Osteocyte (in vitro differentiated cells): Measurements from ENCODE around the gene WWTR1. TPM values are rescaled to one million over a fixed set of nuclear protein-coding genes. Genes with fewer than 3 reads are reported as not detected.

Source experiments
- DNase-seq: peaks from one replicate; pipeline ENCODE4 v3.0.0; 2021; ENCODE audit warnings: mixed read lengths; ENCODE audit not compliant: unreplicated experiment; ENCODE audit errors: extremely low spot score
- H3K27ac Mint-ChIP-seq: one replicate; pipeline ENCODE4 v1.8.0; 2021; ENCODE audit warnings: mild to moderate bottlenecking, mixed read lengths; ENCODE audit not compliant: unreplicated experiment
- H3K27me3 Mint-ChIP-seq: one replicate; pipeline ENCODE4 v1.8.0; 2021; ENCODE audit warnings: mixed read lengths; ENCODE audit not compliant: unreplicated experiment
- H3K36me3 Mint-ChIP-seq: one replicate; pipeline ENCODE4 v1.8.0; 2021; ENCODE audit warnings: mixed read lengths; ENCODE audit not compliant: unreplicated experiment
- H3K4me1 Mint-ChIP-seq: one replicate; pipeline ENCODE4 v1.8.0; 2021; ENCODE audit warnings: mixed read lengths; ENCODE audit not compliant: unreplicated experiment
- H3K4me3 Mint-ChIP-seq: one replicate; pipeline ENCODE4 v1.8.0; 2021; ENCODE audit warnings: mild to moderate bottlenecking, moderate library complexity, mixed read lengths; ENCODE audit not compliant: unreplicated experiment
- H3K9me3 Mint-ChIP-seq: one replicate; pipeline ENCODE4 v1.8.0; 2021; ENCODE audit warnings: mixed read lengths; ENCODE audit not compliant: unreplicated experiment
- CTCF ChIP-seq: fragments of 200-600 bp; sonication (generic); IDR thresholded peaks from 2 replicates; pipeline ENCODE4 v1.5.0; 2021; ENCODE audit warnings: antibody characterized with exemption, mild to moderate bottlenecking, moderate library complexity
- total RNA-seq: library from RNA; stranded (reverse); gene quantifications from 2 replicates; pipeline ENCODE4 v1.2.1, GENCODE V29; 2021

The WWTR1 gene
- total RNA-seq, 1 donor from 2014 or later: 120 TPM

GRCh38 chr3:149655826-149656574 is 1.8 kb downstream of the WWTR1 start:
- DNase-seq: no peak
- Mint-ChIP-seq H3K4me1 (peaks cover 56% of the 10 kb centered on the region), H3K9me3 (peaks cover 3% of the 10 kb centered on the region), H3K27me3 (no peaks in the 10 kb centered on the region), H3K36me3 (peaks cover 23% of the 10 kb centered on the region), H3K4me3 (peak overlapping the region; percentile 98), H3K27ac (peak overlapping the region; percentile 99)
- no peak for TF ChIP-seq CTCF

GRCh38 chr3:149654188-149654601 is 3.6 kb downstream of the WWTR1 start:
- peaks cover 3% of the 10 kb centered on the region for H3K9me3 Mint-ChIP-seq
- peak overlapping the region; percentile 98 for H3K4me3 Mint-ChIP-seq
- H3K4me1 Mint-ChIP-seq: peaks cover 65% of the 10 kb centered on the region
- no peak for DNase-seq
- TF ChIP-seq CTCF: no peak
- peak overlapping the region; percentile 52 for H3K27ac Mint-ChIP-seq
- no peaks in the 10 kb centered on the region for H3K27me3 Mint-ChIP-seq
- H3K36me3 Mint-ChIP-seq: peaks cover 34% of the 10 kb centered on the region

GRCh38 chr3:149653564-149653963 is 4.3 kb downstream of the WWTR1 start:
- no peak for DNase-seq
- peak overlapping the region; percentile 29 for H3K4me3 Mint-ChIP-seq
- no peak for TF ChIP-seq CTCF
- peak overlapping the region; percentile 52 for H3K27ac Mint-ChIP-seq
- H3K4me1 Mint-ChIP-seq: peaks cover 61% of the 10 kb centered on the region
- H3K27me3 Mint-ChIP-seq: no peaks in the 10 kb centered on the region
- peaks cover 36% of the 10 kb centered on the region for H3K36me3 Mint-ChIP-seq
- H3K9me3 Mint-ChIP-seq: peaks cover 3% of the 10 kb centered on the region

- Mint-ChIP-seq H3K9me3 (peaks cover 3% of the 10 kb centered on the region), H3K4me1 (peaks cover 64% of the 10 kb centered on the region), H3K27me3 (no peaks in the 10 kb centered on the region), H3K27ac (no peak overlapping the region), H3K4me3 (peak overlapping the region; percentile 29), H3K36me3 (peaks cover 40% of the 10 kb centered on the region)
- TF ChIP-seq CTCF: no peak
- no peak for DNase-seq
These were observed 4.7 kb downstream of the WWTR1 start for GRCh38 chr3:149653136-149653535.

- no peak for DNase-seq
- H3K27me3 Mint-ChIP-seq: no peaks in the 10 kb centered on the region
- H3K4me1 Mint-ChIP-seq: peaks cover 68% of the 10 kb centered on the region
- peaks cover 3% of the 10 kb centered on the region for H3K9me3 Mint-ChIP-seq
- H3K27ac Mint-ChIP-seq: peak overlapping the region; percentile 29
- no peak overlapping the region for H3K4me3 Mint-ChIP-seq
- H3K36me3 Mint-ChIP-seq: peaks cover 58% of the 10 kb centered on the region
- TF ChIP-seq CTCF: no peak
These were observed 7.0 kb downstream of the WWTR1 start for GRCh38 chr3:149650828-149651227.
